HepG2 (cell line): Measurements from ENCODE around the gene BAHCC1. TPM values are rescaled to one million over a fixed set of nuclear protein-coding genes. Genes with fewer than 3 reads are reported as not detected.
A peak's percentile ranks its signal among the peaks of the same experiment; 100 is the strongest.

Experiments used
- DZIP1 ChIP-seq: sonication (generic); formaldehyde crosslinking; IDR thresholded peaks from 2 replicates; pipeline ENCODE4 v1.5.0; 2020; ENCODE audit warnings: mild to moderate bottlenecking, missing genetic modification reagents
- HDAC1 ChIP-seq: sonication (generic); formaldehyde crosslinking; IDR thresholded peaks from 2 replicates; pipeline ENCODE4 v1.5.1; 2020; ENCODE audit warnings: mild to moderate bottlenecking, missing genetic modification reagents
- HOXA5 ChIP-seq: sonication (generic); formaldehyde crosslinking; IDR thresholded peaks from 2 replicates; pipeline ENCODE4 v1.4.0; 2020; ENCODE audit warnings: missing genetic modification reagents
- NFYB ChIP-seq: sonication (generic); formaldehyde crosslinking; IDR thresholded peaks from 2 replicates; pipeline ENCODE4 v1.4.0; 2020; ENCODE audit warnings: missing genetic modification reagents
- UBTF ChIP-seq: sonication (generic); formaldehyde crosslinking; IDR thresholded peaks from 2 replicates; pipeline ENCODE4 v1.4.0; 2020; ENCODE audit warnings: mild to moderate bottlenecking, missing genetic modification reagents
- ZNF317 ChIP-seq: sonication (generic); formaldehyde crosslinking; IDR thresholded peaks from 2 replicates; pipeline ENCODE4 v1.5.0; 2020; ENCODE audit warnings: mild to moderate bottlenecking, missing genetic modification reagents
- ZNF331 ChIP-seq: sonication (generic); formaldehyde crosslinking; IDR thresholded peaks from 2 replicates; pipeline ENCODE4 v1.4.0; 2020; ENCODE audit warnings: missing genetic modification reagents
- ZNF362 ChIP-seq: sonication (generic); formaldehyde crosslinking; IDR thresholded peaks from 2 replicates; pipeline ENCODE4 v1.4.0; 2020; ENCODE audit warnings: missing genetic modification reagents, mild to moderate bottlenecking, borderline replicate concordance
- ZNF547 ChIP-seq: sonication (generic); formaldehyde crosslinking; IDR thresholded peaks from 2 replicates; pipeline ENCODE4 v1.5.1; 2020; ENCODE audit warnings: mild to moderate bottlenecking, missing genetic modification reagents
- ZNF557 ChIP-seq: sonication (generic); formaldehyde crosslinking; IDR thresholded peaks from 2 replicates; pipeline ENCODE4 v1.4.0; 2020; ENCODE audit warnings: missing genetic modification reagents
- ZNF83 ChIP-seq: sonication (generic); formaldehyde crosslinking; IDR thresholded peaks from 2 replicates; pipeline ENCODE4 v1.4.0; 2020; ENCODE audit warnings: missing genetic modification reagents, mild to moderate bottlenecking, borderline replicate concordance
- polyA plus RNA-seq, 8 experiments: library from polyadenylated mRNA; depleted of rRNA in 3 of 8; stranded (reverse) in 7 of 8; unstranded in 1 of 8; fragments of >200 nt; fragmentation: Illumina TruSeq in 4 of 8; extraction: Trizol in 4 of 8; gene quantifications; 2 replicates each; pipeline versions ENCODE4 v1.2.1 to v1.2.3, GENCODE V29; 2011 to 2016; ENCODE audit warnings: low read depth in 4 of 8, missing spikeins in 1 of 8, mixed read lengths in 1 of 8; ENCODE audit not compliant: insufficient read depth in 1 of 8
- total RNA-seq, 5 experiments: library from RNA; depleted of rRNA; stranded (reverse); fragments of >200 nt; fragmentation: Illumina TruSeq; extraction: Trizol; gene quantifications; 2 replicates each; pipeline ENCODE4 v1.2.3, GENCODE V29; 2016; ENCODE audit warnings: low read depth in 1 of 5

BAHCC1 gene
- total and polyA plus RNA-seq, 2 of the 13 experiments (the other 11 are each of a cell fraction or from before 2014, with no cell fraction given) = 1.4 to 1.7 TPM

- TF ChIP-seq ZNF547 (no peak; the same call in 1 of the 2 replicates), ZNF362 (CRISPR knock-in tag) (no peak), HOXA5 (CRISPR knock-in tag) (peak; percentile 69; the same call in 1 of the 2 replicates), ZNF317 (CRISPR knock-in tag) (no peak), UBTF (CRISPR knock-in tag) (peak; percentile 63), ZNF83 (CRISPR knock-in tag) (no peak), ZNF331 (CRISPR knock-in tag) (no peak), DZIP1 (CRISPR knock-in tag) (peak; percentile 85; the same call in 1 of the 2 replicates), ZNF557 (CRISPR knock-in tag) (no peak), HDAC1 (CRISPR knock-in tag) (peak; percentile 69), NFYB (CRISPR knock-in tag) (0 out of 2 replicates have a peak, but pooled peaks have one; percentile 3)
Observed at GRCh38 chr17:81514739-81515529, 119.7 kb downstream of the BAHCC1 start (continued).
